ENCODE results near the gene FBXW11.

Gene FBXW11

GRCh38 chr5:172006321-172007174, at the start of gene FBXW11:
Gene FBXW11 (minus strand): TSS chr5:172006638. CDS start chr5:172006502, 136 bp downstream.
- DNase-seq (ENCODE audit: low read depth): peak; percentile 97

DNA sequence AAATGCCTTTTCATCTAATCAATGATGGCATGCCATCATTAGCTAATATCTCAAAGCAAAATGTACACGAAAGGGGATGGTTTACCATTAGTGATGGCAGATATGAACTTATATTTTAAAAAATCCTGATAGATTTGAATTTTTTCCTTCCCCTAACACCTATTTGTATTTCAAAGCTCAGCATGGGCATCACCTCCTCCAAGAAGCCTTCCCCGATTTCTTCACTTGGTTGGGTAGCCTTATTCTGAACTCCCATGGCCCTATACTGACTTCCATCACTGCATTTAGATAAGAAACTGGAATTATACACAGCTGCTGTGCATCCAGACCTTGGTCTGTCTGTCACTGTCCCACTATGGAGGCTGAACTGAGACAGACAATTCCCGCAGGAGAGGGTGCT, 49.6 kb upstream of the FBXW11 start:
- DNase-seq (ENCODE audit: low read depth): no peak

DNA sequence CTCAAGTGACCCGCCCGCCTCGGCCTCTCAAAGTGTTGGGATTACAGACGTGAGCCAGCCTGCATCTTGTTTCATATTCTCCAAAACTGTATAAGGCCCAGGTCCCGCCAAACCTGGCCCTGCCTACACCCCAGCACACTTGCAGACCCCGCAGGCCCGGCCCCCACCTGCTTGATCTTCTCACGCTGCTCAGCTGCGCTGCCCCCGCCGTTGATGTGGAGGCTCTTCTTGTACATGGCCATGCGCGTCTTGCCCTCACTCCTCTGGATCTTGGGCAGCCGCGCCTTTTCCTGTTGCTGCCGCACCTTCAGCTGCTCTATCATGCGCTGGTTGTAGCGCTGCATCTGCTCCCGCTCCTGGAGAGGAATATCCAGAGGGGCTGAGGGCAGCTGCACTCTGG, 49.0 kb upstream of the FBXW11 start:
- DNase-seq (ENCODE audit: low read depth): no peak

- no peak for DNase-seq (ENCODE audit: low read depth)
Measured at GRCh38 chr5:172054611-172055153, 48.2 kb upstream of the FBXW11 start.

DNA sequence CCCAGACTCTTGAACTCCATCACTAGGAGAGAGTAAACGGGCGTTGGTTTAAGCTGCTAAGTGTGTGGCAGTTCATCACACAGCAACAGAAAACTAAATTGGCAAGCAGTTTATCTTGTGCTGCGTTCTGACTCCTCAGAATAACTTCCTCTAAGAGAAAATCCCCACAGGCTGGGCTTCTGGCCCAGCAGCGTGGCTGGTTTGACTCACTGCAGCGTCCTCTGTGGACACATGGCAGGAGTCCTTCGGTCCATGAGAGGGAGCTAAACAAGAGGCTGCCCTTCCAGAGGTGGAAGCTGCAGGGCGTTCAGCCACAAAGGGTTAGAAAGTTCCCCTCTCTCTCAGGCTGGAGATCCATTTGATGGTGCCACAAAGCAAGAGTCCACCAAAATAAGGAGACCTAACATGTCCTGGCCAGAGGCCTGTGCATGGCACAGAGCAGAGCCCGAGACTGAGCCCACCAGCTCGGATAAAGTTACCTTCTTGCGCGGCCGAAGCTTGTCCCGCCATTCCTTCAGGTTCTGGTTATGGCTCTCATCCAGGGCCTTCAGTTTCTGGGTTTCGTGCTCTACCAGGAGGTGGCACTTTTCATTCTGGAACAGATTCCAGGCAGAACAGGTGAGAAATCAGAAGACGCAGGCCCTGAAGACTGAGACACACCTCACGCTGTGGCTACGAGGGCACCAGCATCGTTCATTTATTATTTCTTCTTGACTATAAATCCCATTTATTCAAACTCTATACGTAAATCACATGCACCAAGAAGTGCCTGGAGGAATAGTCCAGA, 46.2 kb upstream of the FBXW11 start:
- peak; percentile 94 for DNase-seq (ENCODE audit: low read depth)

DNA sequence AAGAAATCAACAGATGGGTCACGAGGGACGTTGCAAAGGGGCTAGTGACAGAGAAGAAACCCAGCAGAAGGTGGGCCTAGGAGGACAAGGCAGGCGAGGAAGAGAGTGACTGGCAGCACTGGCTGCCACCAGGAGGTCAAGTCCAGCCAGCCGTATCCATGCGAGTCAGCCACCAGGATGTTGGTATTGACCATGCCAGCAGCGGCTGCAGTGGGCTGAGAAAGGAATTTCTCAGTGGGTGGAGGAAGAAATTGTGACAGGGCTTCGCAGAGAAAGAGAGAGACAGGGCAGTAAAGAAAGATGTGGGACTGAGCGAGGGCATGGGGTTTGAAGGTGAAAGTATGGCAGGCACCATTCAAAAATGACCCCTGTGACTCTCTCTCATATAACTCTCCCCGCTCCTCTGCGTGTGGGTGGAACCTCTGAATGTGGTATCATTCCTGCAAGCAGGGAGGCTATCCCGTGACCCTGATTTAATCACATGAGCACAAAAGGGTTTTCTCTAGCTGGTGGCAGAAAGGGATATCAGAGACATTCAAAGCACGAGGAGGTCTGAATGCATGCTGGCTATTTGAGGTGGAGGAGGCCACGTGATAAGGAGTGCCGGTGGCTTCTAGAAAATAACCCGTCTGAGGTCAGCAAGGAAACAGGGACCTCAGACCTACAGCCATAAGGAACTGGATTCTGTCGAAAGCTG, 45.4 kb upstream of the FBXW11 start:
- peak; percentile 11 for DNase-seq (ENCODE audit: low read depth)

- DNase-seq (ENCODE audit: low read depth): no peak
Measured at GRCh38 chr5:172050080-172050479, 43.6 kb upstream of the FBXW11 start.

GRCh38 chr5:172049226-172049796, 42.9 kb upstream of the FBXW11 start:
- no peak for DNase-seq (ENCODE audit: low read depth)

DNA sequence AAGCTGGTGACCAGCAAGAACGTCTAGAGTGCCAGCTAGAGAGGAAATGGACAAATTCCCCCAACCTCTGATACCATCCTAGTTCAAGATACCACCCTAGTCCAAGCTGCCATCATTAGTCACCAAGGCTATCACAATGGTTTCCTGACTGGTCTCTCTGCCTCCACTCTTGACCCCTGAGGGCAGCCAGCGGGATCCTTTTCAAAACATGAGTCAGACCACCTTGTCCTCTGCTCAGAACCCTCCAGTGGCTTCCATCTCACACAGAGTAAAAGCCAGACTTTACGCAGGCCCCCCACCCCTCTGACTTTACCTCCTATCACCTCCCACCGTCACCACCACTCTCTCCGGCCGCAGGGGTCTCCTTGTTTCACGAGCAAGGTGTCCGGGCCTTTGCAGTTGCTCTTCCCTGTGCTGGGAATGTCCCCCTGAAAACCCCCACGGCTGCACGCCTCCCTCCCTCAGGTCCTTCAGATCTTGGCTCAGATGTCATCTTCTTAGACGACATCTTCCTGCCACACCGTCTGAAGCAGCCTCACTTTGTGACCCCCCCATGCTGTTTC, 42.2 kb upstream of the FBXW11 start:
- DNase-seq (ENCODE audit: low read depth): peak; percentile 51

DNA sequence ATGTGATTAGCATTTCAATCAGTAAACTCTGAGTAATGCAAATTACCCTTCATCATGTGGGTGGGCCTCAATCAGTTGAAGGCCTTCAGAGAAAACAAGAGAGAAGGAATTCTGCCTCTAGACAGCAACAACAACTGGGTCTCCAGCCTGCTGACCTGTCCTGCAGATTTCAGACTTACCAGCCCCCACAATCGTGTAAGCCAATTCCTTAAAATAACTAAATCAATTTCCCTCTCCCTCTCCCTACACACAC, 41.7 kb upstream of the FBXW11 start:
- DNase-seq (ENCODE audit: low read depth): no peak

GRCh38 chr5:172046593-172046992, 40.2 kb upstream of the FBXW11 start:
- DNase-seq (ENCODE audit: low read depth): no peak

GRCh38 chr5:172045315-172045632, 38.8 kb upstream of the FBXW11 start:
- DNase-seq (ENCODE audit: low read depth): no peak

- no peak for DNase-seq (ENCODE audit: low read depth)
Measured at GRCh38 chr5:172044631-172045314, 38.3 kb upstream of the FBXW11 start.

GRCh38 chr5:172043865-172044264, 37.4 kb upstream of the FBXW11 start:
- no peak for DNase-seq (ENCODE audit: low read depth)

GRCh38 chr5:172042183-172042582, 35.7 kb upstream of the FBXW11 start:
- no peak for DNase-seq (ENCODE audit: low read depth)

DNA sequence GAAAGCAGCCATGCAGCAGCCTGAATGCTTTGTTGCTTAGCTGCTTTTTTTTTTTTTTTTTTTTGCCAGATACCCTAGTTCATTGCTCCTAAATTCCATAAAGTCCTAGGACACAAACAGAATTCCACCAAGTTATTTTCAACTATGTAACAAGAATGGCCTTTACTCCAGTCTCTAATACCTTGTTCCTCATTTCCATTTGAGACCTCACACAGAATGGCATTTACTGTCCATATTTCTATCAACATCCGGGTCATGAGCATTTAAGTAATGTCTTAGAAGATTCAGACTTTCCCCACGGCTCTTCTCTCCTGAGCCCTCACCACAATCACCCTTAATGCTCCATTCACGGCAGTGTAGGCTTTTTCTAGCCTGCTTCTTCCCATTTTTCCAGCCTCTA, 31.7 kb upstream of the FBXW11 start:
- DNase-seq (ENCODE audit: low read depth): no peak

- no peak for DNase-seq (ENCODE audit: low read depth)
Measured at GRCh38 chr5:172035049-172035448, 28.6 kb upstream of the FBXW11 start.

DNA sequence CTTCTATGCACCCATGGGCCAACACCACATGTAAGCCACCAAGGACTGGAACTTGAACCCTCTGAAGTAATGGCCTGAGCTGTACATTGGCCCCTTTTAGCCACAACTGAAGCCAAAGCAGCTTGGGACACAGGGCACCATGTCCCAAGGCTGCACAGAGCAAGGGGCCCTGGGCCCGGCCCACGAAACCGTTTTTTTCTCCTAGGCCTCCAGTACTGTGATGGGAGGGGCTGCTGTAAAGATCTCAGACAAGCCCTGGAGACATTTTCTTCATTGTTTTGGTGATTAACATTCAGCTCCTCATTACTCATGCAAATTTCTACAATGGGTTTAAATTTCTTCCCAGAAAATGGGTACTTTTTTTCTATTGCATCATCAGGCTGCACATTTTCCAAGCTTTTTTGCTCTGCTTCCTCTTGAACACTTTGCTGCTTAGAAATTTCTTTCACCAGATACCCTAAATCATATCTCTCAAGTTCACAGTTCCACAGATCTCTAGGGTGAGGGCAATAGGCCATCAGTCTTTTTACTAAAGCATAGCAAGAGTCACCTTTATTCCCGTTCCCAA, 25.5 kb upstream of the FBXW11 start:
- no peak for DNase-seq (ENCODE audit: low read depth)

DNA sequence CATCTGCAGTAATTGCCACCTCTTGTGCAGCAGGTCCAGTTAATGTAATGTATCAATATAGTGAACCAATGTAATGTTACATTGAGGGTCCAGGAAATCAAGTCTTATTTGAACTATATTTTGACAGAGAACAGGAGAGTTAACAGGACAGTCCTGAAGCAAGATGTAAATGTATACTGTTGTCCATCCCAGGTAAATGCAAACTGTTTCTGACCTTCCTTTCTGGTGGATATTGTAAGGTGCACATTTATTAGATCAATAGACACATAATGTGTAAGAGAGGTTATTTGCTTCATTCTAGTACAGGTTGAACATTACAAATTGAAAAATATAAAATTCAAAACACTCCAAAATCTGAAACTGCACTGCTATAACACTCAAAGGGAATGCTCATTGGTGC, 23.4 kb upstream of the FBXW11 start:
- no peak for DNase-seq (ENCODE audit: low read depth)

DNA sequence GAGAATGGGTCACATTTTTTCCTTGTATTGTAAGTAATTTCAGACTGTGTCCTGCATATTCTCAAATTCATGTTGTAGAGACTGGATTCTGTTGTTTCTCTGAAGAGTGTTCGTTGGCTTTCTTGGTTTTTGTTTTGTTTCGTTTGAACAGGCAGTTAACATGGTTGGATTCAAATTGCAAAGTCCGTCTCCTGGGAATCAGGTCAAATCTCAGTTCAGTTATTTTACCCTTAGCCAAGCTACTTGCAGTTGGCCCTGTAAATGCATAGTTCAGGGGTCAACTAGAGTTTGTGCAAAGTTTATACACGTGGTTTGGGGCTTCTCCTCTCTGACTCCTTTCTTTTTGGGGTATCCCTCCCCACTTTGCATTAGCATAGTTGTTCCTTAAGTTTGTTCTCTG, 21.7 kb upstream of the FBXW11 start:
- no peak for DNase-seq (ENCODE audit: low read depth)

- peak; percentile 18 for DNase-seq (ENCODE audit: low read depth)
Measured at GRCh38 chr5:172020110-172020786, 13.8 kb upstream of the FBXW11 start.

Data from iris pigment epithelial cell (primary cell).